Stimulated activated CD8-positive, alpha-beta memory T cell treated with anti-CD3 and anti-CD28 coated beads, Interleukin-4, amount 100 ng/mL, for 24 hours (primary cell): Measurements from ENCODE around the gene SCTR.

ENCODE experiments used
- DNase-seq: peaks from one replicate; pipeline ENCODE4 v3.0.0-alpha.2; 2020; ENCODE audit warnings: low read depth

The SCTR gene

DNA sequence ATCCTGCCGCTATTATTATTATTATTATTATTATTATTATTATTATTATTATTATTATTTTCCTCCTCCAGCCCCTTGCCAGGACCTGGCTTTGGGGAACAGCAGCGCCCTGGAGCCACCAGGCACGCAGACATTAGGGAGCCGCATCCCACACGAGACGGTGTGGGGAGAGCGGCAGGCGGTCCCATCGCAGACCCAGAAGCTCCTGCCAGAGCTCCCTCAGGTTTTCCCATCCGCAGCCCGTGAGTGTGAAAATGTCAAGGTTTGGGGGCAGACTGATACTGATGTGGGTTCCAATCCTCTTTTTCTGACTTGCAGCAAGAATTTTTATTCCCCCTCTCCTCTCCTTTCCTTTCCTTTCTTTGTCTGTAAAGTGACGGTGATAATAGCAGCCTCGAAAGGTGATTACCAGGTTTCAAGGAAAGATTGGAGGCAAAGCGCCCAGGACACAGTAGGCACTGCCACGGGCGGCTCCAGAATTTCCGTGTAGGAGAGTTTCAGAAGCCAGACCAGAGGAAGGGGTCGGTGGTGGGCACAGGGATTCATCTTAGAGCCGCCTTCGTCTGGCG, 816 bp downstream of the SCTR start:
- DNase-seq = no peak

DNA sequence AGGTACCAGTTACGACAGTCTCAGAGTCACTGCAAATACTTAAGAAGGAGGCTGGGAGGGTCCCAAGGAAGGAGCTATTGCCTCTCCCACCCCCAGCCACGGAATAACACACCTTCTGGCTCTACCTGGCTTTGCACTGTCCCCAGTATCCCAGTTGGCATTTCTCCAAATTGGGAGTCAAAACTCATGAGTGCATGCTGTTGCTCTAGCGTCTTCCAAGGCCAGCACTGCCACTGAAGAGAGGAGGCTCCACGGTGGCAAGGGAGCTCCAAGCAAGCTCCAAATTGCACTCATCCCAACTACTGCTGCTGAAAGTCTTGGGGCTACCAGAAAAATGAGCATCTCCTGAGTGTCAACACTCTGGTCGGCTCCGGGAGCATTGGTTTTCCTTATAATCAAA, 1.6 kb downstream of the SCTR start:
- DNase-seq = no peak

DNA sequence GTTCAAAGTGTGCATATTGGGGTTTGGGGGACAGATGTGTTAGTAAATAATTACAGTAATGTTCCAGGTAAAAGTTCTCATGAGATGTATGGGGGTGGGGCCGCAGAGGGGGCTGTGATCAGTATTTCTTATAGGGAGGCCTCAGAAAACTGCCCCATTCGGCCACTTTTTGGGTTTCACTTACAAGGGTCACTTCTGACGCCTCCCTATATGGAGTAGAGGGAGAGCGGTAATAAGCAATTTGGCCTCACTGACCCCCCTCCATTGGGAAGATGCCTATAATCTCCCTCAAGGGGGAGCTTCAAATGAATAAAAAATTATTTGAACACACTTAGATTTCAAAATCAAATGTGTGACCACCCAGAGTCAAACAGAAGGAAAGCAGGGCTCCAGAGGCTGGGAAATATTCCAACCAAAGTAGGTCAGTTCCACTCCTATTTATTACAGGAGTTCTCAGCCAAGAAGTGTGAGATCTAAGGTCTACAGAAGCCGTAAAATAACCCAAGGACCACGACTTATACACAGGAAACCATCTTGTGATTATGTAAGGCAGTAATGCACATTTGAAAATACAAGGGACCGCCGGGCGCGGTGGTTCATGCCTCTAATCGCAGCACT, 2.7 kb downstream of the SCTR start:
- DNase-seq = no peak

DNA sequence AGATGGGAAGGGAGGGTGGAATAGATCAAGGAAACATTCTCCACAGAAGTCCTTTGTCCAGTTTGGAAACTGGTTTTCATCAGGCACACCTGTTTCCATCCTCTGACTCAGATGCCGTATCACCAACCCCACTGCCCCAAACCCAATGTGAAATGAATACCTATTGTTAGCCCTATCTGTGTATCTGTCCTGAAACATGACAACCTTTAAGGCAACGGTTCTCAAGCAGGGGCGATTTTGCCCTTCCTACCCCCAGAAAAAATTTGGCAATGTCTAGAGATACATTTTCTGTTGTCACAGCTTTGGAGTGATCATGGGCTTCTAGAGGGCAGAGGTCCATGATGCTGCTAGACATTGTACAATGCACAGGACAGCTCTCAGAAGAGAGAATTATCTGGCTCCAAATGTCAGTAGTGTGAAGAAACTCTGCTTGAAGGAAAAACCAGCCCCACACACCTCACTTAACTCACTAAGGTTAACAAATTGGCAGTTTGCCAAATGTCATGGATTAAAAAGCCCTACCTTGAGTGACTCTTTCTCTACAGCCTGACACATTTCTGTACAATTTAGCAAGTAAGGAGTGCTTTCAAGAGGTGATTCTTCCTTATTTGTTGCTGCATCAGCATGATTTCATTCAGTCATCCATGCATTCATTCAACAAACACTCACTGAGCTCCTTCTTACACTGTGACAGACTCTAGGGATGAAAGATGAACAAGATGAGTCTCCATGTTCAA, 3.4 kb downstream of the SCTR start:
- DNase-seq = no peak

DNA sequence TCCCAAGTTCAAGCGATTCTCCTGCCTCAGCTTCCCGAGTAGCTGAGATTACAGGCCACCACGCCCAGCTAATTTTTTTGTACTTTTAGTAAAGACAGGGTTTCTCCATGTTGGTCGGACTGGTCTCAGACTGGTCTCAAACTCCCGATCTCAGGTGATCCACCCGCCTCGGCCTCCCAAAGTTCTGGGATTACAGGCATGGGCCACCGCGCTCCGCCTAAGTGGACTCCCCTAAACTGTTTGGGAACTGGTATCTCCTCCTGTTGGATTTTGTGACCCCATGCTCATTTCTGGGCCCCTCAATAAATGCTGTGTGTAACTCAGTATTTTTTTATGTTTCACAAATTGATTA, 5.2 kb downstream of the SCTR start:
- DNase-seq = no peak

DNA sequence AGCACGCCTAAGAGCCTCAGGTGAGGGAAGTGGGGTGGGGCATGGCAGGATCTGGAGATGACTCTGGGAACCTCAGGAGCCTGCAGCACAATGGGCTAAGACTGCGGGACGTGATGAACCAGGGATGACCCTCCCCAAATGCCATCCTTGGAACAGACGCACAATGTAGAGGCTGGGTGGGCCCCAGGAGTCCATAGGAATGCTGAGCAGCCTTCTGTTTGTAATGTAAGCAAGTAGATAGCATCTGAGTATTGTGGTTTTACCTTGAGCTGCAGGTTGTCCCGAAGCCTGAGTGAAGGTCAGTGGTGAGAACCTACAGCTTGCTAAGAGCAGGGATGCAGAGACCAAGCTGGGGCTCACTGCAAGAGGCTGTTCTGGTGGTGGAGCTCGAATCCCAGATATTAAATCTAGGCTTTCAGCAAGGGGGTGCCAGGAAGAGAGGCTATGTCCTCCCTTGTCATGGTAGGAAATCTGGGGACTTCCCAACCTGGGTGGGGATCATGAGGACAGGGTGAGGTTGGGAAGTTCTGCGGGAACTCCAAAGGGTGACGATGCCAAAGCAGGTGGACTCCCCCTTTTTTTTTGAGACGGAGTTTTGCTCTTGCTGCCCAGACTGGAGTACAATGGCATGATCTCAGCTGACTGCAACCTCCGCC, 5.8 kb downstream of the SCTR start:
- no peak for DNase-seq

DNA sequence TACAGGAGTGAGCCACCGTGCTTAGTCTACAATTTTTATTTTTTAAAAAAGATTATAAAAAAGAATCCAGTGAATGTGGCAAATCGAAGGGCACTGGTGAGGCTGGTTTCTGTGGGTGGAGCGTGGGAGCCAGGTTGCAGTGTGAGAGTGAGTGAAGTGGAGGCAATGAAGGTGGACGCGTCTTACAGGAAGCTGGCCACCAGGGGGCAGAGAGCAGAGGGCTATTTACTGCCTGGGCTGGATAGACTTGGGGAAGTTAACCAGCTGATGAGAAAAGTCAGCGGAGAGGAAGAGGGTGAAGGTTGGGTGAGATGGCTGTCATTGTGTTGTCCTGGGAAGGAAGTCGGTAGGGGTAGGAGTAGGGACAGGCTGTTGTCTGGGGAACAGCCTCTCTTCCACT, 6.8 kb downstream of the SCTR start:
- DNase-seq = peak; percentile 7

DNA sequence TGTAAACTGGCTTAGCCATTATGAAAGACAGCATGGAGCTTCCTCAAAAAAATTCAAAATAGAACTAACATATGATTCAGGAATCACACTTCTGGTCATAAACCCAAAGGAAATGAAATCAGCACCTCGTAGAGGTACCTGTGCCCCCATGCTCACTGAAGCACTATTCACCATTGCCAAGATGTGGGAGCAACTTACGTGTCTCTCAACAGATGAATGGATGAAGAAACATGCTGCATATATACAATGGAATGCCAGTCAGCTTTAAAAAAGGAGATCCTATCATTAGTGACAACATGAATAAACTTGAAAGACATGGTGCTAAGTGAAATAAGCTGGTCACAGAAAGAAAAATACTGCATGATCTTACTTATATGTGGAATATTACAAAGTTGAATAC, 8.2 kb downstream of the SCTR start:
- no peak for DNase-seq

DNA sequence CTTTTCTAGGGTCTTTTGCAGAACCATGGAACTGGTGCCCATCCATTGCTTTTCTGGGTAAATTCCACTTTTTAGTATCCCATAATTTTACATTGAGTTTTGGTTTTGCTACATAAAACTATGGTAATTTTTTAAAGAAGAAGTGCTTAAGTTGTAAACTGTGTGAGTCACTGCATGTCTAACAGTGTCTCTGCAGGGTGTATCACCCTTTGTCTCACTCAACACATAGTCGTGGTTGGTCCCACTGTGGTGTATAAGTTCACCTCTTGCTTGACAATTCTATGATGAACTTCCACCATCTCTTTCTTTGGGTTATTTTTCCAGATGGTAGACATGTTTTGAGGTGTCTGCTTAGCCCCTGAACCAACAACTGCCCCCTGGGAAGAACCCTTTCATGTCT, 10.5 kb downstream of the SCTR start:
- DNase-seq = no peak

DNA sequence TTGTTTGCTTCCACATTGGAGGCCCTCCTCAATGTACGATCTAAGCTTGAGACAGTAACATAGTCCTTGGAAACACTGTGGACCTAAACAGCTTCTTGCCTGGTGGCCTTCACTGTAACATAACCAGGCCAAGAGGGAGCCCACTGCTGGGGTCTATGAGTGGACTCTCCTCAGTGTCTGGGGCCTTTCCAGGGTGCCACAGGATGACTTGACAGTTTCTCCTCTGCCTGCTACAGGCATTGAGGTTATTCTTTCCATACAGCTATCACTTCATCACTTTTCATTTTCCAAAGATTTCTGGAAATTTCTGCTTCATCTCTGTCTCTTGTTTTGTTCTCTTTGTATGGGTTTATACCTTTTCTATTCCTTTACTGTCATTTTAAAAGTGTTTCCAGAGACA, 11.3 kb downstream of the SCTR start:
- no peak for DNase-seq

DNA sequence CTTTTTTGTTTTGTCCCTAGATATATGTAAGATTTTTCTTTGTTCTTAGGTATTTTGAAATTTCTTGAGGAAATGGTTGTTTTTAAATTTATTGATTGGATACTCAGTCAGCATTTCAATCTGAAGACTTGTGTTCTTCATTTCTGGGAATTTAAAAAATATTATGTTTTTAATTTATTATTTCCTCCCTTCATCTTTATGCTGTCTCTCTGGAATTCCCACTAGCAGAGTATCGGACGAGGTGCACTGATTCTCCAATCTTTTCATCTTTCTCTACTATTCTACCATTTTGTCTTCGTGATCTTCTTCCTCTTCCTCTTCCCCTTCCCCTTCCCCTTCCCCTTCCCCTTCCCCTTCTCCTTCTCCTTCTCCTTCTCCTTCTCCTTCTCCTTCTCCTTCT, 12.3 kb downstream of the SCTR start:
- DNase-seq = no peak

DNA sequence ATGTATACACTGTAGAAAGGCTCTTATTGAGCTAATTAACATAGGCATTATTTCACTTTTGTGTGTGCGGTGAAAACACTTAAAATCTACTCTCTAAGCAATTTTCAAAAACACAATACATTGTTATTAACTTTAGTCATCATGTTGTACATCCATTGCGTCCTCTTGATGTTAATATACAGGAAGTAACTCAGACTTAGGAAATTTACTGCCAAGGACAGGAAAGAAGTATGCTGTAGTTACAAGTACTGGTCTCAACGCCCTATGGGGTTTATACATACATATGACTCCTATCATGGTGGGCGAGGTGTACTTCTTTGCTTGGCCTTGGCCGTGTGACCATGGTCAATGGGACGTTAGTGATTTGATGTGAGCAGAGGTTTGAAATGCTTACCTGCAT, 15.5 kb downstream of the SCTR start:
- no peak for DNase-seq

DNA sequence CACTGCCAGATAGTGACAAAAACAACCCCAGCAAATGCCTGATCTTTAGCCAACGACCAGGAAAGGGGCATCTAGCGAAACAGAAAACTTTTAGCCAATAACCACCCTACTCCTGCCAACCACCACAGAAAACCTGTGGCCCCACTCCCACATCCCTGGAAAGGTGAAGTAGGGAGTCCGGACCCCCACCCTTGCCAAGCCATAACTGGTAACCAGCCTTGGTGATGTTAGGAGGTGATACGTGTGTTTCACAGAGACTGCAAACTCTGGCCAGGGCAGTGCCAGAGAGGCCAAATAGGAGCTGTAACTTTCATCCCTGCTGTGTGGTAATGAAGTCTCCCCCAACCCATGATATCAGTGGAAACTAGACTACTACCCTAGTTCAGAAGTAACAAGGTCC, 27.6 kb downstream of the SCTR start:
- DNase-seq = no peak

DNA sequence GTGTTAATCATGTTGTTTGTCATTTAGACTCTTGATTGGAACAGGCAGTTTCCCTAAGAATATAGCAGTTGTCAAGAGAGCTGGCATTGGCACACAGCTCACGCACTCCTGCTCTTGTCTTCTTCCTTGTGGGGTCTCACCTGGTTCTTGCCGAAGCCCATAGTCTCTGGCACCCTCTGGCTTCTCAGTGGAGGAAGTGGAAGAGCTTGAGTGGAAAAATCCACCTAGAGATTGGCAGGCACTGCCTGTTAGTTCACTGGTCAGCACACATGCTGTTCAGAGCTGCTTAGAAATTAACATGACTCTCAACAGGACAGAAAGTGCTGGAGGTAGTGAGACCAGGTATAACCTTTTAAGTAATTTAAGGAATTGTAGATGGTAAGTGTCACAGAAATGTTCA, 28.3 kb downstream of the SCTR start:
- no peak for DNase-seq

DNA sequence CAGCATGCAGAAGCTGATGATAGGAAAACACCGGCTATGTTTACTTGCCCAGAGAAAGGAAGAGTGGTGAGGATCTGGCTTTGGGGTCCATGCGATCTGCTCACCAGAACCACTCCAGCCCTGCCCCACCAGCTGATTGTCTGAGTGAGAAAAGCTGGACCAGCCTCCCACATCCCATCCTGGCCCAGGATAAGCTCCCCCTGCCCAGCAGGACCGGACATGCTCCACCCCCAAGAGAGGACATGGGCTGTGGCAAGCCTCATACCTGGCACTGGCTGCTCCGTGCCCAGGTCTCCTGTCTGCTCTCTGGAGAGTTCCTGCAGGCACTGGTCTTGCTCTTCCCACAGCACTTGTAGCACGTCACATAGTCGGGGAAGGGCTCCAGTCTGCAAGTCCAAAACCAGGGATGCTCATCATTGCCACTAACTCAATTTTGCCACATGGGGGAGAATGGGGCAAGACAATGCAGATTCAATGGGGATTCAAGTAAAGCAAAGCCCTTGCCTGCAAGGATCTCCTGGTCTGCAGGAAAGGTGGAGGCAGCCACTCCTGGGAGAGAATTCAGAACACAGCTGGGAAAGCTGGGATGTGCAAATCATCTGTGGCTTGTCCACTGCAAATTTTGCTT, 30.0 kb downstream of the SCTR start:
- DNase-seq = no peak

DNA sequence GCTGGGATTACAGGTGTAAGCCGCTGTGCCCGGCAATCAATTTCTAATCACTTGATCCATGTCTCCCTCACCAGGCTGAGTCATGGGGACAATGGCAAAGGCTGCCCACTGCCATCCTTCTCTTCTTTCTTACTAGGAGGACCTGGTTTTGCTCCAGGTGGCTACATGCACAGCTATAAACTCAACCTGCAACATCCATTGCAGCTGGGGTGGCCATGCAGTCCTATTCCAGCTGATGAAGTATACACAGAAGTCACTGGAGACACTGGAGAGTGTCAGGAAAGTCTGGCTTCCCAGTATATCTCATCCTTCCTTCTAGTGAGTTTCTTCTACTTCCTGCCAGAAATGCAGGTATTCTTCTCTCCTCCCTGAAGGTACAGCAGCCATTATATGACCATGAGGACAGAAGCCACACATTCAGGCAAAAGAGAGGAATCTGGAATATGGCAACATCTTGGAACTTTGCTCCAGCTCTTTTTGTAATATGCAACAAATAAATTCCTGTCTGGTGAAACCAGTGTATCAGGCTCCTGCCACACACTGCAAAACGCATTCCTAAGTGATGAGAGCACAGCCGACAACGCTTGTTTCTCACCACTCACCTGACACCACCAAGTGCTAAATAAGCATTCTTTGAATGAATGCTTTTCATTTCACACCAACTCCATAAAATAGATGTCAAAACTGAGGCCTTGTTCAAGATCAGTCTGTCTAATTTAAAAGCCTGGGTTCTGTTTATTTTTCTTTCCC, 32.3 kb downstream of the SCTR start:
- no peak for DNase-seq

DNA sequence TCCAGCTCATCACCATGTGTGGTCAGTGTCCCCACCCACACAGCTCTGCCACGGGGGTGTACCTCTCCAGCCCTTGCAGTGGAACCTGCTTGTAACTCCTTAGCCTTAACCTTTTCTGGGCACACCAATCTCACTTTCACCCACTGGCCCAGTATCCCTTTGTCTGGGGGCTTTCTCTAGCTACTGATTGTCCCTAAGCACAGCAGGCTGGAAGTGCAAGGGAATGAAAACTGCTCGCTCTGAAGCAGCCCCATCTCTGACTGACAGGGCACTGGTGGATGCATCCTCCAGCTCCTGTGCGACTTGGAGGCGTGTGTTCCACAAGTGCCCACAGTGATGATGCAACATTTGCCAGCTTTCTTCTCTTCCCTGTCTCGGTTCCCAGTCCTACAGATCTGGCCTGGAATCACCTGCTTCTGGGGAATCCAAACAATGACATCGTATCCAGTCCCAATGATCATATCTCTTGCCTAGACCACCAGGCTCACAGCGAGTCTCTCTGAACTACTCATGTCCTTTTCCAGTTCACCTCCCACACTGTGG, 33.6 kb downstream of the SCTR start:
- DNase-seq = no peak

DNA sequence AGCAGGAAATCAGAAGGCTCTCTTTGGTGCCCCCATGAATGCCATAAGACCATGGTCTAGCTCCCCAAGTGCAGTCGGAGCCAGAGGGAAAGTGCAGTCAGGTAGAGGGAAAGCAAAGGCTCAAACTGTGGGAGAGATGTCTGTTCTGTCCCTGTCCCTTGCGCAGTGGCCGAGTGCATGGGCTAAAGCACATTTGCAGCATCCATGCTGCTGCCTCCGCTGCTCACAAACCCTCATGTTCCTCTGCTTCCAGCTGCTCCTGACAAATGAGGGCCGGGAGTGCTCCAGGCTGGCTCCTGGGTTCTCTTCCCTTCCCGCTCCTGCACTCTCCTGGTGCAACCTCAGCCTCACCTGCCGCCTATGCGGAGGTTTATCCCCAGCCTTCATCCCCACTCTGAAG, 34.2 kb downstream of the SCTR start:
- DNase-seq = no peak

DNA sequence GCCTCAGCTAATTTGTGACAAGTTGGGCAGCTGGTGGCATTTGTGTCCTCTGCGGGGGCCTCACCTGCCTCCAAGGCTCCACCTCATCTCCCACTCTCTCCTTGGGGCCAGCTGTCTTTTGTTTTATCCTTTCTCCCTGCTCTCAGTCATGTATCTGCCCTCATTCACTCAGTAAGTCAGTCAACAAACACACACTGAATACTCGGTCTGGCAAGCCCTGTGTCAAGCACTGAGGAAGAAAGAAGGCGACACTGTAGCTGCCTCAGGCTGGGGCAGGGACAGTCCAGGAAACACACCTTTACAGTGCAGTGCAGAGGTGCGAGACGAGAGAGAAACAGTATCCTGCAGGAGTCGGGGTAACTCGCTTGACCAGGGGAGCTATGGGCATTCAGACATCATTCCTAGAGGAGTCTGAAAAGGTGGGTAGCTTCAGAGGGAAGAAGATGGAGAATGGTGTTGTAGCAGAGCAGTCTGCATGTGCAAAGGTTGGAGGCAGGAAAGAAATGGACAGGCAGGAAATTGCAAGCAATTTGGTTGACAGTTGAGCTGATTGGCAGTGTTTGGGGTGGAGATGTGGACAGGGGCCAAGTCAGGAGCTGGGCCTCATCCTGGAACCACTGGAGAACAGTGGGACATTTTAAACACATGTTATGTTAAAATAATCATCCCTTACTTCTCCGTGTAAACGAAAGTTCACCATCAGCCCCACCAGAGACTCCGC, 34.9 kb downstream of the SCTR start:
- no peak for DNase-seq

DNA sequence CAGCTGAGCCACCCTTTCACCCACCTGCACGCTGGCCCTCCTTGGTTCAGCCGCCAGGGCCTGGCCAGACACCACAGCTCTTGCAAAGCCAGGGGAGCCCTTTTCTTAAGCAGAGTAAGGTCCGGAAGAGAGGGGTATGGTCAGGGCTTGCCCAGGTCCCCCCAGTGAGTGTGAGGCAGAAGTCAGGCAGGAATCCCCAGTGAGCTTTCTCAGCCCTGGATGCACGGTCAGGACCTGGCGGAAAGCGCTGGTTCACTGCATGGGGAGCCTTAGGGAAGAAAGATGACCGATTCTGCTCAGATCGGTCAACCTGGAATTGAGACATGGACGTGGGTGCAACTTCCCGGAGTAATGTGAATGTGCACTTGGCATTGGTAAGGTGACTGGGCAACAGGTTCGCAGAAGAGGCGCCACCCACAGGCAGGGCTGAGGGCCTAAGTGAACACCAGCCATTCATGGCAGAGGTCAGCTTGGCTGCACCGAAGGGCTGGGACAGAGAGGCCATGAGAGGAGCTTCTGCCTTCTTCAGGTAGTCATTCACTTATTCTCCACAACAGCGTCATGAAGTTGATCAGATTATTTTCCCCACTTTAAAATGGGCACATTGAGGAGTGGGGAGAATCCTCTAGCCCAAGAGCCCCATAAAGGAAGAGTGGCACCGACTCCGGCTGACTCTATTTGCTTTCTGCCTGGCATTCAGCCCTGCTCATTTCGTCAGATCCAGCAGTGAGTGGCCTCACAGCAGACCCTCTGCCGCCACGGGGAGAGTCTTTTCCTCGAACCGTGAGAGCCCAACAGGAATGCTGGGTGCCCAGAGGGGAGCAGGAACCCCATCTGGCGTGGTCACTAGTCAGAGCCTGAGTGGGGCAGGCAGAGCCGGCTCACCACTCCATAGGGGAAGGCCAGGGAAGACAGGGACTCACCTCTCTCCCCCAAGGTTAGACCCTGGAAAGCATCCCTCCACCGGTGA, 35.8 kb downstream of the SCTR start:
- no peak for DNase-seq
